ENCODE data around the gene DAB2IP. TPM values are rescaled to one million over a fixed set of nuclear protein-coding genes. Genes with fewer than 3 reads are reported as not detected.

Gene DAB2IP
- polyA plus RNA-seq, 1 donor (not counting 4 experiments of a cell fraction or from before 2014, with no cell fraction given) = 28.6 TPM

GRCh38 chr9:121771851-121772599 is 120.6 kb downstream of the DAB2IP start:
- no peaks in the 10 kb centered on the region for H4K20me1 ChIP-seq (ENCODE audit: control insufficient read depth, extremely low read depth, insufficient read depth, low read length)
- H3K27ac ChIP-seq (ENCODE audit: control insufficient read depth, insufficient read depth, low read length) = no peak overlapping the region
- no peak overlapping the region for H3K4me3 ChIP-seq (ENCODE audit: control insufficient read depth in 2 of 3, extremely low read depth in 1 of 3, insufficient read depth in 2 of 3, low read depth in 1 of 3, low read length in 3 of 3)
- no peak for DNase-seq (ENCODE audit: low read depth, low spot score)
- H2AFZ ChIP-seq (ENCODE audit: control insufficient read depth, low read length) = no peak overlapping the region
- H3K9me3 ChIP-seq (ENCODE audit: control insufficient read depth, low read depth, low read length) = no peaks in the 10 kb centered on the region
- no peak overlapping the region for H3K4me2 ChIP-seq (ENCODE audit: control insufficient read depth, extremely low read depth, insufficient read depth, low read depth, low read length)
- H3K4me1 ChIP-seq (ENCODE audit: control insufficient read depth, extremely low read depth, insufficient read depth, low read length) = no peaks in the 10 kb centered on the region
- no peak for FAIRE-seq
- dilution Hi-C loops (cut with MboI; ENCODE audit: extremely low pct_ligation_motif_present, low sequenced_read_pairs) = no loop called here
- H3K79me2 ChIP-seq (ENCODE audit: control insufficient read depth, insufficient read depth, low read length) = peaks cover 1% of the 10 kb centered on the region
- H3K9ac ChIP-seq (ENCODE audit: control insufficient read depth, extremely low read depth, insufficient read depth, low read length) = no peak overlapping the region
- peaks cover 37 to 68% of the 10 kb centered on the region in 2 experiments for H3K36me3 ChIP-seq (ENCODE audit: control insufficient read depth in 2 of 2, extremely low read depth in 1 of 2, insufficient read depth in 2 of 2, low read length in 2 of 2)
- H3K9me1 ChIP-seq (ENCODE audit: control insufficient read depth, extremely low read depth, insufficient read depth, low read length) = no peaks in the 10 kb centered on the region
- TF ChIP-seq, protein P1, sequence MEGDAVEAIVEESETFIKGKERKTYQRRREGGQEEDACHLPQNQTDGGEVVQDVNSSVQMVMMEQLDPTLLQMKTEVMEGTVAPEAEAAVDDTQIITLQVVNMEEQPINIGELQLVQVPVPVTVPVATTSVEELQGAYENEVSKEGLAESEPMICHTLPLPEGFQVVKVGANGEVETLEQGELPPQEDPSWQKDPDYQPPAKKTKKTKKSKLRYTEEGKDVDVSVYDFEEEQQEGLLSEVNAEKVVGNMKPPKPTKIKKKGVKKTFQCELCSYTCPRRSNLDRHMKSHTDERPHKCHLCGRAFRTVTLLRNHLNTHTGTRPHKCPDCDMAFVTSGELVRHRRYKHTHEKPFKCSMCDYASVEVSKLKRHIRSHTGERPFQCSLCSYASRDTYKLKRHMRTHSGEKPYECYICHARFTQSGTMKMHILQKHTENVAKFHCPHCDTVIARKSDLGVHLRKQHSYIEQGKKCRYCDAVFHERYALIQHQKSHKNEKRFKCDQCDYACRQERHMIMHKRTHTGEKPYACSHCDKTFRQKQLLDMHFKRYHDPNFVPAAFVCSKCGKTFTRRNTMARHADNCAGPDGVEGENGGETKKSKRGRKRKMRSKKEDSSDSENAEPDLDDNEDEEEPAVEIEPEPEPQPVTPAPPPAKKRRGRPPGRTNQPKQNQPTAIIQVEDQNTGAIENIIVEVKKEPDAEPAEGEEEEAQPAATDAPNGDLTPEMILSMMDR (optimal IDR thresholded peaks at IDR 0.05 in 1 of 3, IDR thresholded peaks at IDR 0.05 in 1 of 3, conservative IDR thresholded peaks at IDR 0.05 in 1 of 3; ENCODE audit: extremely low read depth in 1 of 3, insufficient read depth in 2 of 3, low read length in 3 of 3) = no peak
- no peak for TF ChIP-seq EZH2 (IDR thresholded peaks at IDR 0.05; ENCODE audit: low read length)
- no peaks in the 10 kb centered on the region for H3K27me3 ChIP-seq (ENCODE audit: control insufficient read depth, extremely low read depth, insufficient read depth, low read length)

DNA sequence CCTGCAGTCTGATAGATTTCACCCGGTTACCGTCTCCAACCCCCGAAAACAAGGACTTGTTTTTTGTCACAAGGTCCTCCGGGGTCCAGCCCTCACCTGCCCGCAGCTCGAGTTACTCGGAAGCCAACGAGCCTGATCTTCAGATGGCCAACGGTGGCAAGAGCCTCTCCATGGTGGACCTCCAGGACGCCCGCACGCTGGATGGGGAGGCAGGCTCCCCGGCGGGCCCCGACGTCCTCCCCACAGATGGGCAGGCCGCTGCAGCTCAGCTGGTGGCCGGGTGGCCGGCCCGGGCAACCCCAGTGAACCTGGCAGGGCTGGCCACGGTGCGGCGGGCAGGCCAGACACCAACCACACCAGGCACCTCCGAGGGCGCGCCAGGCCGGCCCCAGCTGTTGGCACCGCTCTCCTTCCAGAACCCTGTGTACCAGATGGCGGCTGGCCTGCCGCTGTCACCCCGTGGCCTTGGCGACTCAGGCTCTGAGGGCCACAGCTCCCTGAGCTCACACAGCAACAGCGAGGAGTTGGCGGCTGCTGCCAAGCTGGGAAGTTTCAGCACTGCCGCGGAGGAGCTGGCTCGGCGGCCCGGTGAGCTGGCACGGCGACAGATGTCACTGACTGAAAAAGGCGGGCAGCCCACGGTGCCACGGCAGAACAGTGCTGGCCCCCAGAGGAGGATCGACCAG is 121.3 kb downstream of the DAB2IP start:
- Histone ChIP-seq H3K4me2 (ENCODE audit: control insufficient read depth, extremely low read depth, insufficient read depth, low read depth, low read length) (no peak overlapping the region), H3K4me1 (ENCODE audit: control insufficient read depth, extremely low read depth, insufficient read depth, low read length) (no peaks in the 10 kb centered on the region), H3K9me3 (ENCODE audit: control insufficient read depth, low read depth, low read length) (no peaks in the 10 kb centered on the region), H3K4me3 (ENCODE audit: control insufficient read depth in 2 of 3, extremely low read depth in 1 of 3, insufficient read depth in 2 of 3, low read depth in 1 of 3, low read length in 3 of 3) (no peak overlapping the region), H3K27ac (ENCODE audit: control insufficient read depth, insufficient read depth, low read length) (no peak overlapping the region), H4K20me1 (ENCODE audit: control insufficient read depth, extremely low read depth, insufficient read depth, low read length) (no peaks in the 10 kb centered on the region), H3K9me1 (ENCODE audit: control insufficient read depth, extremely low read depth, insufficient read depth, low read length) (no peaks in the 10 kb centered on the region), H2AFZ (ENCODE audit: control insufficient read depth, low read length) (no peak overlapping the region), H3K36me3 (ENCODE audit: control insufficient read depth in 2 of 2, extremely low read depth in 1 of 2, insufficient read depth in 2 of 2, low read length in 2 of 2) (peaks cover 33 to 66% of the 10 kb centered on the region in 2 experiments), H3K27me3 (ENCODE audit: control insufficient read depth, extremely low read depth, insufficient read depth, low read length) (no peaks in the 10 kb centered on the region), H3K9ac (ENCODE audit: control insufficient read depth, extremely low read depth, insufficient read depth, low read length) (no peak overlapping the region), H3K79me2 (ENCODE audit: control insufficient read depth, insufficient read depth, low read length) (peaks cover 2% of the 10 kb centered on the region)
- TF ChIP-seq, protein P1 (optimal IDR thresholded peaks at IDR 0.05 in 1 of 3, IDR thresholded peaks at IDR 0.05 in 1 of 3, conservative IDR thresholded peaks at IDR 0.05 in 1 of 3; ENCODE audit: extremely low read depth in 1 of 3, insufficient read depth in 2 of 3, low read length in 3 of 3) = no peak
- no peak for TF ChIP-seq EZH2 (IDR thresholded peaks at IDR 0.05; ENCODE audit: low read length)
- FAIRE-seq (no peak), DNase-seq (ENCODE audit: low read depth, low spot score) (no peak)
- dilution Hi-C loops (cut with MboI; ENCODE audit: extremely low pct_ligation_motif_present, low sequenced_read_pairs) = no loop called here
